Measurements from ENCODE around the gene DLG2. TPM values are rescaled to one million over a fixed set of nuclear protein-coding genes. Genes with fewer than 3 reads are reported as not detected.

The DLG2 gene
- total and polyA plus RNA-seq, 4 donors: 0.30 to 5.5 (median 0.68) TPM

- Histone ChIP-seq H3K9me3 (ENCODE audit: control insufficient read depth in 4 of 4, low read length in 3 of 4) (no peaks in the 10 kb centered on the region), H3K9ac (ENCODE audit: low read depth in 1 of 2, low read length in 2 of 2) (no peak overlapping the region), H3K4me1 (ENCODE audit: control insufficient read depth in 4 of 4, insufficient read depth in 4 of 4, low read length in 3 of 4) (no peaks in the 10 kb centered on the region), H3K36me3 (ENCODE audit: control insufficient read depth in 4 of 4, insufficient read depth in 3 of 4, low read depth in 1 of 4, low read length in 3 of 4) (no peaks in the 10 kb centered on the region), H3K4me3 (ENCODE audit: low read depth in 1 of 3, low read length in 3 of 3) (no peak overlapping the region), H3K27me3 (ENCODE audit: control insufficient read depth in 4 of 4, insufficient read depth in 4 of 4, low read length in 3 of 4) (no peaks in the 10 kb centered on the region), H3K27ac (ENCODE audit: low read depth in 1 of 2, low read length in 2 of 2) (no peak overlapping the region)
- DNase-seq (ENCODE audit: low spot score): no peak
- TF ChIP-seq REST (IDR thresholded peaks at IDR 0.05) (no peak), GABPA (IDR thresholded peaks at IDR 0.05 in 1 of 2, conservative IDR thresholded peaks at IDR 0.05 in 1 of 2) (no peak), HNF4G (IDR thresholded peaks at IDR 0.05) (no peak), NR2F2 (IDR thresholded peaks at IDR 0.05) (no peak), EGR1 (IDR thresholded peaks at IDR 0.05; ENCODE audit: low read depth in 2 of 2) (no peak), CTCF (IDR thresholded peaks at IDR 0.05; ENCODE audit: low read depth, low read length, missing input control) (no peak), MAX (IDR thresholded peaks at IDR 0.05) (no peak), SP1 (IDR thresholded peaks at IDR 0.05) (no peak), JUND (IDR thresholded peaks at IDR 0.05) (no peak), FOXA2 (IDR thresholded peaks at IDR 0.05) (no peak), ZBTB33 (IDR thresholded peaks at IDR 0.05) (no peak)
- 81% methylated on average over 10 of the region's 10 CpGs for WGBS
Measured at GRCh38 chr11:83694191-83694910, 1932.8 kb downstream of the DLG2 start.

GRCh38 chr11:83693306-83693992, 1933.7 kb downstream of the DLG2 start:
- Histone ChIP-seq H3K27me3 (ENCODE audit: control insufficient read depth in 4 of 4, insufficient read depth in 4 of 4, low read length in 3 of 4) (no peaks in the 10 kb centered on the region), H3K36me3 (ENCODE audit: control insufficient read depth in 4 of 4, insufficient read depth in 3 of 4, low read depth in 1 of 4, low read length in 3 of 4) (no peaks in the 10 kb centered on the region), H3K4me3 (ENCODE audit: low read depth in 1 of 3, low read length in 3 of 3) (no peak overlapping the region), H3K27ac (ENCODE audit: low read depth in 1 of 2, low read length in 2 of 2) (no peak overlapping the region), H3K9ac (ENCODE audit: low read depth in 1 of 2, low read length in 2 of 2) (no peak overlapping the region), H3K9me3 (ENCODE audit: control insufficient read depth in 4 of 4, low read length in 3 of 4) (no peaks in the 10 kb centered on the region), H3K4me1 (ENCODE audit: control insufficient read depth in 4 of 4, insufficient read depth in 4 of 4, low read length in 3 of 4) (no peaks in the 10 kb centered on the region)
- TF ChIP-seq TAF1 (conservative IDR thresholded peaks at IDR 0.05): no peak
- no peak for TF ChIP-seq ATF3 (IDR thresholded peaks at IDR 0.05)
- no peak for TF ChIP-seq YY1 (IDR thresholded peaks at IDR 0.05)
- 89% methylated on average over 8 of the region's 8 CpGs for WGBS
- DNase-seq (ENCODE audit: low spot score): no peak
